Lower lobe of right lung (tissue), 2 donors: ENCODE measurements around the gene CGB5. TPM values are rescaled to one million over a fixed set of nuclear protein-coding genes. Genes with fewer than 3 reads are reported as not detected.

Experiments used
- ATAC-seq, 2 donors: fragments of 200-7000 bp; cut with Tn5 transposase; one replicate each; pipeline ENCODE4 v1.9.1; 2020 to 2022; ENCODE audit warnings: mild to moderate bottlenecking in 2 of 2, moderate library complexity in 2 of 2
- DNase-seq: peaks from one replicate; pipeline ENCODE4 v3.0.0-alpha.2; 2020
- H3K27ac ChIP-seq: fragments of 200-600 bp; one replicate; pipeline ENCODE4 v1.8.0; 2022
- H3K27me3 ChIP-seq: fragments of 200-600 bp; one replicate; pipeline ENCODE4 v1.8.0; 2022; ENCODE audit warnings: low read depth
- H3K36me3 ChIP-seq: fragments of 200-600 bp; one replicate; pipeline ENCODE4 v1.8.0; 2022; ENCODE audit warnings: mild to moderate bottlenecking
- H3K4me1 ChIP-seq: fragments of 200-600 bp; one replicate; pipeline ENCODE4 v1.8.0; 2022
- H3K4me3 ChIP-seq: fragments of 200-600 bp; one replicate; pipeline ENCODE4 v1.8.0; 2022; ENCODE audit warnings: mild to moderate bottlenecking
- H3K9me3 ChIP-seq: fragments of 200-600 bp; one replicate; pipeline ENCODE4 v1.8.0; 2022
- CTCF ChIP-seq: fragments of 200-600 bp; IDR thresholded peaks from one replicate; pipeline ENCODE4 v1.8.0; 2022; ENCODE audit warnings: antibody characterized with exemption, mild to moderate bottlenecking
- intact Hi-C: fragments of 100-400 bp; cut with DNase I; formaldehyde crosslinking; loops from one replicate; pipeline ENCODE4 v1.11.0; 2022
- total RNA-seq: library from RNA; stranded (reverse); fragmentation: NEBNext Ultra II Directional; extraction: Animal tissue kit (Norgen Biotek cat#: 25700); gene quantifications from one replicate; pipeline ENCODE4 v1.2.1, GENCODE V29; 2021
- donor health status: DM: no; HTN: yes; CAD: no; lungs with severe emphysema.

CGB5 gene
- total RNA-seq, 1 donor from 2014 or later: not detected

- intact Hi-C loops: no loop called here
- Histone ChIP-seq H3K4me3 (no peak overlapping the region), H3K36me3 (no peaks in the 10 kb centered on the region), H3K27me3 (peaks cover 39% of the 10 kb centered on the region), H3K4me1 (peaks cover 21% of the 10 kb centered on the region), H3K27ac (no peak overlapping the region), H3K9me3 (no peaks in the 10 kb centered on the region)
- TF ChIP-seq CTCF: no peak
- ATAC-seq (no peak), DNase-seq (no peak)
Measured at GRCh38 chr19:49061000-49061399, 17.4 kb downstream of the CGB5 start.

DNA sequence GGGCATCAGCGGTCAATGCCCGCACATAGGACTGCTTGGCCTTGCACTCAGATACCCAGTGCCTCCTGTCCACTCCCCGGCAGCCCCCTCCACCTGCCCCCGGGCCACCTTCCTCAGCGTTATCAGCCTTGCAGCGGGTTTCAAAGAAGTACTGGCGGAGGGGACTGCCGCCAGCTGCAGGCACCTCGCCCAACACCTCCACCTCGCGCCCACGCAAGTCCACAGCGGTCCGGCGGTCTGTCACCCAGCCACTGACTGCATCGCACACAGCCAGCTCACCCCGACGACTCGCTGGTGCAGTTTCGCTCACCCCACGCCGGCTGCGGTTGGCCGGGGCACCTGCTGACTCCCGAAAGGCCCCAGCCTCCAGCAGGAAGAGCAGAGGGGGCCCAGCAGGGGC lies 17.8 kb downstream of the CGB5 start:
- no peak overlapping the region for H3K4me3 ChIP-seq
- H3K27me3 ChIP-seq: peaks cover 43% of the 10 kb centered on the region
- ATAC-seq: no peak
- peaks cover 16% of the 10 kb centered on the region for H3K4me1 ChIP-seq
- H3K27ac ChIP-seq: no peak overlapping the region
- intact Hi-C loops: no loop called here
- TF ChIP-seq CTCF: no peak
- no peaks in the 10 kb centered on the region for H3K9me3 ChIP-seq
- H3K36me3 ChIP-seq: no peaks in the 10 kb centered on the region
- no peak for DNase-seq

DNA sequence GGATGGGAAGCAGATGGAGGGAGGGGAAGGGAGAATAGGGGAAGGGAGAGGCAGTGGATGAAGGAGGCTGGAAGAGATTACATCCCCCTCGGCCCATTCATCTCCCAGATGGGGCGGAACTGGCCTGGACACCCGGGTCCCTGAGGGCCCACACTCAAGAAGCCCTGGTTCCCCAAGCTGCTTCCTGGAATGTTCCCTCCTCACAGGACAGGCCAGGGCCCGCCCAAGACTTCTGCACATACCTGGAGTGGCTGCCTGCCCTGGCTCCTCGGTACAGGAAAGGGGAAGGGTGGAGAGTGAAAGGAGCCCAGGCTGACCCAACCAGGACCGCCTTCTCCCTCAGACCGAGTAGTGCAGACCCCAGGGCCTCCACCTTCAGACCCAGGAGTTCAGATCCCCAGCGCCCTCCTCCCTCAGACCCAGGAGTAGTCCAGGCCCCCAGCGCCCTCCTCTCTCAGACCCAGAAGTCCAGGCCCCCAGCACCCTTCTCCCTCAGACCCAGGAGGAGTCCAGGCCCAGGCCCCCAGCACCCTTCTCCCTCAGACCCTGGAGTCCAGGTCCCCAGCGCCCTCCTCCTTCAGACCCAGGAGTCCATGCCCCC lies 20.5 kb downstream of the CGB5 start:
- Histone ChIP-seq H3K9me3 (no peaks in the 10 kb centered on the region), H3K4me1 (no peaks in the 10 kb centered on the region), H3K27me3 (peaks cover 36% of the 10 kb centered on the region), H3K36me3 (no peaks in the 10 kb centered on the region), H3K4me3 (peak overlapping the region; percentile 39), H3K27ac (peak overlapping the region; percentile 24)
- peak; percentile 85 to 88 for ATAC-seq
- intact Hi-C loops: no loop called here
- no peak for TF ChIP-seq CTCF
- DNase-seq: peak; percentile 68

DNA sequence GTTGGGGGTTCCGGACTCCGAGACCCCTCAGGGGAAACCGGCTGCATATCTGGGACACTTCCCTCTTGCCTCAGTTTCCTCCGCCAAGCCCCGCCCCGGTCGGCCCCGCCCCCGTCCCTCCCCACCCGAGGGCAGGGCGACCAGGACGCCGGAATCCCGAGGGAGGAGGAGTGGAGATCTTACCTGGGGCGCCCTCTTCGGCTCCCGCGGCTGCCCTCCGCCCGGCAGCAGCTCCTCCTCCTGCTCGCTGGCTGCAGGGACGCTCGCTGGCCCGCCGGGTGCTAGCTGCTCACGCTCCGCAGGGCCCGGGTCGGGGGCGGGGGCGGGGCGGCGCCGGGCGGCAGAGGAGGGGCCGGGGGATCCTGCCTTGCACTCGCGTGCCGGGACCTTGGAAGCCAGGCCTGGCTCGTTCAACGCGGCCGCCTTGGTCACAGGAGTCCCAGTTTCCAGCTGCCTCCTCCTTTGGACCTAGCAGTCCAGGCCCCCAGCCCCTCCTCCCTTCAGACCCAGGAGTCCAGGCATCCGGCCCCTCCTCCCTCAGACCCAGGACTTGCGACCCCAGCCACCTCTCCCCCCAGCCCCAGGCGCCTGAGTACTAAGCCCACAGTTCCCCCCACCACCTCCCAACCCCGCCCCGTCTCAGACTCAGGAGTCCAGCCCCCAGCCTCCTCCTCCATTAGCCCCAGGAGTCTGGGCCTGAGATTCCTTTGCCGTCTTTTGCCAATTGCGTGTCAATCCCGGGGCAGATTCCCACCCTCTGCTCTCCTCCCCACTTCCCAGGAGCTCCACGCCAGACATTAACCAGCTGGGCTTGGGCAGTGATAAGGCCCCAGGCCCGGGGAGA lies 21.3 kb downstream of the CGB5 start, which contains the start of gene NTF4:
Gene NTF4 (minus strand): TSS at position 51 of the 844 bp plus-strand sequence. CDS start 2,821 bp downstream, outside the sequence.
- intact Hi-C loops: no loop called here
- Histone ChIP-seq H3K9me3 (no peaks in the 10 kb centered on the region), H3K4me3 (peak within 1 kb of the TSS; percentile 39), H3K4me1 (no peaks in the 10 kb centered on the region), H3K27me3 (peaks cover 36% of the 10 kb centered on the region), H3K27ac (peak within 1 kb of the TSS; percentile 24), H3K36me3 (no peaks in the 10 kb centered on the region)
- TF ChIP-seq CTCF: no peak
- ATAC-seq (peak; percentile 77 to 90), DNase-seq (peak; percentile 58)

- TF ChIP-seq CTCF: no peak
- Histone ChIP-seq H3K27me3 (peaks cover 44% of the 10 kb centered on the region), H3K4me1 (no peaks in the 10 kb centered on the region), H3K36me3 (no peaks in the 10 kb centered on the region), H3K9me3 (no peaks in the 10 kb centered on the region), H3K4me3 (no peak overlapping the region), H3K27ac (no peak overlapping the region)
- intact Hi-C loops: no loop called here
- ATAC-seq (no peak), DNase-seq (no peak)
Measured at GRCh38 chr19:49065905-49066512, 22.4 kb downstream of the CGB5 start.
